ENCODE results near the gene ENGASE.

The ENGASE gene

GRCh38 chr17:79090443-79091225 is 16.0 kb downstream of the ENGASE start:
- in situ Hi-C loops (cut with HindIII; ENCODE audit: low sequenced_read_pairs), result loop anchor here (5.0 kb wide), 1 partner anchor 57 kb away; no protein-coding TSS in a partner anchor

- in situ Hi-C loops (cut with HindIII; ENCODE audit: low sequenced_read_pairs), result loop anchor here (5.0 kb wide), 1 partner anchor 56 kb away; no protein-coding TSS in a partner anchor
These were observed 16.6 kb downstream of the ENGASE start for GRCh38 chr17:79091226-79091670.

GRCh38 chr17:79092567-79092966 is 17.9 kb downstream of the ENGASE start:
- in situ Hi-C loops (cut with HindIII; ENCODE audit: low sequenced_read_pairs), result loop anchor here (5.0 kb wide), 1 partner anchor 55 kb away; no protein-coding TSS in a partner anchor

GRCh38 chr17:79093270-79093669 is 18.6 kb downstream of the ENGASE start:
- in situ Hi-C loops (cut with HindIII; ENCODE audit: low sequenced_read_pairs), result loop anchor here (5.0 kb wide), 1 partner anchor 54 kb away; no protein-coding TSS in a partner anchor

GRCh38 chr17:79094261-79094660 is 19.6 kb downstream of the ENGASE start:
- in situ Hi-C loops (cut with HindIII; ENCODE audit: low sequenced_read_pairs), result loop anchor here (5.0 kb wide), 1 partner anchor 53 kb away; no protein-coding TSS in a partner anchor

- in situ Hi-C loops (cut with HindIII; ENCODE audit: low sequenced_read_pairs), result no loop called here
These were observed 20.9 kb downstream of the ENGASE start for GRCh38 chr17:79095345-79096055.

GRCh38 chr17:79096477-79096876 is 21.9 kb downstream of the ENGASE start:
- in situ Hi-C loops (cut with HindIII; ENCODE audit: low sequenced_read_pairs), result no loop called here

GRCh38 chr17:79097226-79098055 is 22.8 kb downstream of the ENGASE start:
- in situ Hi-C loops (cut with HindIII; ENCODE audit: low sequenced_read_pairs), result no loop called here

- in situ Hi-C loops (cut with HindIII; ENCODE audit: low sequenced_read_pairs), result no loop called here
These were observed 23.8 kb downstream of the ENGASE start for GRCh38 chr17:79098282-79098867.

- in situ Hi-C loops (cut with HindIII; ENCODE audit: low sequenced_read_pairs), result no loop called here
These were observed 25.8 kb downstream of the ENGASE start for GRCh38 chr17:79100405-79100804.

- in situ Hi-C loops (cut with HindIII; ENCODE audit: low sequenced_read_pairs), result no loop called here
These were observed 26.6 kb downstream of the ENGASE start for GRCh38 chr17:79101111-79101673.

- in situ Hi-C loops (cut with HindIII; ENCODE audit: low sequenced_read_pairs), result no loop called here
These were observed 27.6 kb downstream of the ENGASE start for GRCh38 chr17:79102214-79102613.

GRCh38 chr17:79104898-79105600 is 30.4 kb downstream of the ENGASE start:
- in situ Hi-C loops (cut with HindIII; ENCODE audit: low sequenced_read_pairs), result no loop called here

GRCh38 chr17:79105937-79106336 is 31.3 kb downstream of the ENGASE start:
- in situ Hi-C loops (cut with HindIII; ENCODE audit: low sequenced_read_pairs), result no loop called here

GRCh38 chr17:79106958-79107357 is 32.3 kb downstream of the ENGASE start:
- in situ Hi-C loops (cut with HindIII; ENCODE audit: low sequenced_read_pairs), result no loop called here

GRCh38 chr17:79107499-79108231 is 33.0 kb downstream of the ENGASE start:
- in situ Hi-C loops (cut with HindIII; ENCODE audit: low sequenced_read_pairs), result no loop called here

GRCh38 chr17:79108232-79108850 is 33.7 kb downstream of the ENGASE start:
- in situ Hi-C loops (cut with HindIII; ENCODE audit: low sequenced_read_pairs), result no loop called here

- in situ Hi-C loops (cut with HindIII; ENCODE audit: low sequenced_read_pairs), result no loop called here
These were observed 34.2 kb downstream of the ENGASE start for GRCh38 chr17:79108870-79109269.
